H1 (cell line): ENCODE measurements around the gene SSC5D. TPM values are rescaled to one million over a fixed set of nuclear protein-coding genes. Genes with fewer than 3 reads are reported as not detected.

Experiments used
- BRCA1 ChIP-seq: IDR thresholded peaks from 2 replicates; pipeline ENCODE4 v1.6.1; 2012; ENCODE audit warnings: low read depth, low read length, improper control_type of control experiment
- EP300 ChIP-seq, 2 experiments: IDR thresholded peaks; 1 replicate in 1 of 2; 2 replicates in 1 of 2; pipeline ENCODE4 v1.6.1; 2011 to 2012; ENCODE audit warnings: low read depth in 2 of 2, low read length in 2 of 2, mild to moderate bottlenecking in 2 of 2, borderline replicate concordance in 1 of 2, inconsistent platforms in 1 of 2, moderate library complexity in 1 of 2
- FOSL1 ChIP-seq: IDR thresholded peaks from 2 replicates; pipeline ENCODE4 v1.6.1; 2011; ENCODE audit warnings: mild to moderate bottlenecking, low read depth, low read length, moderate library complexity; ENCODE audit not compliant: insufficient read depth
- GTF2F1 ChIP-seq: IDR thresholded peaks from 2 replicates; pipeline ENCODE4 v1.6.1; 2012; ENCODE audit warnings: low read depth, low read length, improper control_type of control experiment, borderline replicate concordance
- MAFK ChIP-seq: IDR thresholded peaks from 2 replicates; pipeline ENCODE4 v1.6.1; 2012; ENCODE audit warnings: low read depth, mild to moderate bottlenecking, improper control_type of control experiment, low read length
- SIN3A ChIP-seq, 2 experiments: IDR thresholded peaks in 1 of 2; conservative IDR thresholded peaks in 1 of 2; 2 replicates each; pipeline ENCODE4 v1.6.1; 2011 to 2012; ENCODE audit warnings: low read length in 2 of 2, improper control_type of control experiment in 1 of 2, low read depth in 1 of 2, mild to moderate bottlenecking in 1 of 2
- ZNF274 ChIP-seq: IDR thresholded peaks from 2 replicates; pipeline ENCODE4 v1.7.0; 2012; ENCODE audit warnings: low read length, borderline replicate concordance; ENCODE audit errors: extremely low read depth
- polyA plus RNA-seq, 7 experiments: library from polyadenylated mRNA; depleted of rRNA in 3 of 7; stranded (reverse) in 5 of 7; unstranded in 2 of 7; fragments of >200 nt in 5 of 7; fragments of 200-250 nt in 2 of 7; gene quantifications; 1 replicate in 5 of 7; 2 replicates in 1 of 7; 4 replicates in 1 of 7; pipeline versions ENCODE4 v1.2.1 to v1.2.3, GENCODE V29; 2011 to 2013; ENCODE audit warnings: missing spikeins in 2 of 7, mixed read lengths in 2 of 7
- total RNA-seq: library from RNA; stranded (reverse); fragmentation: NEBNext Ultra II Directional; extraction: Animal tissue kit (Norgen Biotek cat#: 25700); gene quantifications from 2 replicates; pipeline ENCODE4 v1.2.1, GENCODE V29; 2021
- TF ChIP-seq, protein P1 (sequence below): fragments of 300-600 bp; sonication (generic); IDR thresholded peaks from 2 replicates; pipeline ENCODE4 v1.7.1; 2012; ENCODE audit warnings: low read length, moderate library complexity, mild to moderate bottlenecking, inconsistent platforms; ENCODE audit not compliant: insufficient replicate concordance

The SSC5D gene
- total and polyA plus RNA-seq, 2 of the 8 experiments (the other 6 are each of a cell fraction or from before 2014, with no cell fraction given): 0.39 to 1.7 TPM

DNA sequence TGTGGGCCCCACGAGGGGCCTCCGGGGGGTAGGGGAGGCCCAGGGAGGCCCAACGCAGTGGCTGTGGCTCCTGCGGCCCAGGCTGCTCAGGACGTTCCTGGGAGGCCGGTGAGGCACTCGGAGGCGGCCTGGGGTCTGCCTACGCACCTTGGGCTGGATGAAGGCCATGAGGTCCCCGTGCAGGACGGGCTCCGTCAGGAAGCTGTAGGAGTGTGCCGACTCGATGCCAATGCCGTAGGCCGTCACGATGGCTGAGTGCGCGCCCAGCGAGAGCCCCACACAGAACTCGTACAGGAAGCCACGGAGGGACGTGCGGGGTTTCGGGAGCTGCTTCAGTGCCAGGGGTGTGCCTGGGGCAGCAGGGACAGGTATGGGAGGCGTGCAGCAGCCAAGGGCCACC is 42.8 kb downstream of the SSC5D start (continued):
- no peak for TF ChIP-seq EP300 (IDR thresholded peaks at IDR 0.05; ENCODE audit: borderline replicate concordance in 1 of 2, low read depth in 2 of 2, low read length in 2 of 2)
- TF ChIP-seq MAFK: no peak
- no peak for TF ChIP-seq FOSL1
- TF ChIP-seq SIN3A (conservative IDR thresholded peaks at IDR 0.05 in 1 of 2, IDR thresholded peaks at IDR 0.05 in 1 of 2; ENCODE audit: low read depth in 1 of 2, low read length in 2 of 2): no peak
- no peak for TF ChIP-seq ZNF274
- TF ChIP-seq, protein P1, sequence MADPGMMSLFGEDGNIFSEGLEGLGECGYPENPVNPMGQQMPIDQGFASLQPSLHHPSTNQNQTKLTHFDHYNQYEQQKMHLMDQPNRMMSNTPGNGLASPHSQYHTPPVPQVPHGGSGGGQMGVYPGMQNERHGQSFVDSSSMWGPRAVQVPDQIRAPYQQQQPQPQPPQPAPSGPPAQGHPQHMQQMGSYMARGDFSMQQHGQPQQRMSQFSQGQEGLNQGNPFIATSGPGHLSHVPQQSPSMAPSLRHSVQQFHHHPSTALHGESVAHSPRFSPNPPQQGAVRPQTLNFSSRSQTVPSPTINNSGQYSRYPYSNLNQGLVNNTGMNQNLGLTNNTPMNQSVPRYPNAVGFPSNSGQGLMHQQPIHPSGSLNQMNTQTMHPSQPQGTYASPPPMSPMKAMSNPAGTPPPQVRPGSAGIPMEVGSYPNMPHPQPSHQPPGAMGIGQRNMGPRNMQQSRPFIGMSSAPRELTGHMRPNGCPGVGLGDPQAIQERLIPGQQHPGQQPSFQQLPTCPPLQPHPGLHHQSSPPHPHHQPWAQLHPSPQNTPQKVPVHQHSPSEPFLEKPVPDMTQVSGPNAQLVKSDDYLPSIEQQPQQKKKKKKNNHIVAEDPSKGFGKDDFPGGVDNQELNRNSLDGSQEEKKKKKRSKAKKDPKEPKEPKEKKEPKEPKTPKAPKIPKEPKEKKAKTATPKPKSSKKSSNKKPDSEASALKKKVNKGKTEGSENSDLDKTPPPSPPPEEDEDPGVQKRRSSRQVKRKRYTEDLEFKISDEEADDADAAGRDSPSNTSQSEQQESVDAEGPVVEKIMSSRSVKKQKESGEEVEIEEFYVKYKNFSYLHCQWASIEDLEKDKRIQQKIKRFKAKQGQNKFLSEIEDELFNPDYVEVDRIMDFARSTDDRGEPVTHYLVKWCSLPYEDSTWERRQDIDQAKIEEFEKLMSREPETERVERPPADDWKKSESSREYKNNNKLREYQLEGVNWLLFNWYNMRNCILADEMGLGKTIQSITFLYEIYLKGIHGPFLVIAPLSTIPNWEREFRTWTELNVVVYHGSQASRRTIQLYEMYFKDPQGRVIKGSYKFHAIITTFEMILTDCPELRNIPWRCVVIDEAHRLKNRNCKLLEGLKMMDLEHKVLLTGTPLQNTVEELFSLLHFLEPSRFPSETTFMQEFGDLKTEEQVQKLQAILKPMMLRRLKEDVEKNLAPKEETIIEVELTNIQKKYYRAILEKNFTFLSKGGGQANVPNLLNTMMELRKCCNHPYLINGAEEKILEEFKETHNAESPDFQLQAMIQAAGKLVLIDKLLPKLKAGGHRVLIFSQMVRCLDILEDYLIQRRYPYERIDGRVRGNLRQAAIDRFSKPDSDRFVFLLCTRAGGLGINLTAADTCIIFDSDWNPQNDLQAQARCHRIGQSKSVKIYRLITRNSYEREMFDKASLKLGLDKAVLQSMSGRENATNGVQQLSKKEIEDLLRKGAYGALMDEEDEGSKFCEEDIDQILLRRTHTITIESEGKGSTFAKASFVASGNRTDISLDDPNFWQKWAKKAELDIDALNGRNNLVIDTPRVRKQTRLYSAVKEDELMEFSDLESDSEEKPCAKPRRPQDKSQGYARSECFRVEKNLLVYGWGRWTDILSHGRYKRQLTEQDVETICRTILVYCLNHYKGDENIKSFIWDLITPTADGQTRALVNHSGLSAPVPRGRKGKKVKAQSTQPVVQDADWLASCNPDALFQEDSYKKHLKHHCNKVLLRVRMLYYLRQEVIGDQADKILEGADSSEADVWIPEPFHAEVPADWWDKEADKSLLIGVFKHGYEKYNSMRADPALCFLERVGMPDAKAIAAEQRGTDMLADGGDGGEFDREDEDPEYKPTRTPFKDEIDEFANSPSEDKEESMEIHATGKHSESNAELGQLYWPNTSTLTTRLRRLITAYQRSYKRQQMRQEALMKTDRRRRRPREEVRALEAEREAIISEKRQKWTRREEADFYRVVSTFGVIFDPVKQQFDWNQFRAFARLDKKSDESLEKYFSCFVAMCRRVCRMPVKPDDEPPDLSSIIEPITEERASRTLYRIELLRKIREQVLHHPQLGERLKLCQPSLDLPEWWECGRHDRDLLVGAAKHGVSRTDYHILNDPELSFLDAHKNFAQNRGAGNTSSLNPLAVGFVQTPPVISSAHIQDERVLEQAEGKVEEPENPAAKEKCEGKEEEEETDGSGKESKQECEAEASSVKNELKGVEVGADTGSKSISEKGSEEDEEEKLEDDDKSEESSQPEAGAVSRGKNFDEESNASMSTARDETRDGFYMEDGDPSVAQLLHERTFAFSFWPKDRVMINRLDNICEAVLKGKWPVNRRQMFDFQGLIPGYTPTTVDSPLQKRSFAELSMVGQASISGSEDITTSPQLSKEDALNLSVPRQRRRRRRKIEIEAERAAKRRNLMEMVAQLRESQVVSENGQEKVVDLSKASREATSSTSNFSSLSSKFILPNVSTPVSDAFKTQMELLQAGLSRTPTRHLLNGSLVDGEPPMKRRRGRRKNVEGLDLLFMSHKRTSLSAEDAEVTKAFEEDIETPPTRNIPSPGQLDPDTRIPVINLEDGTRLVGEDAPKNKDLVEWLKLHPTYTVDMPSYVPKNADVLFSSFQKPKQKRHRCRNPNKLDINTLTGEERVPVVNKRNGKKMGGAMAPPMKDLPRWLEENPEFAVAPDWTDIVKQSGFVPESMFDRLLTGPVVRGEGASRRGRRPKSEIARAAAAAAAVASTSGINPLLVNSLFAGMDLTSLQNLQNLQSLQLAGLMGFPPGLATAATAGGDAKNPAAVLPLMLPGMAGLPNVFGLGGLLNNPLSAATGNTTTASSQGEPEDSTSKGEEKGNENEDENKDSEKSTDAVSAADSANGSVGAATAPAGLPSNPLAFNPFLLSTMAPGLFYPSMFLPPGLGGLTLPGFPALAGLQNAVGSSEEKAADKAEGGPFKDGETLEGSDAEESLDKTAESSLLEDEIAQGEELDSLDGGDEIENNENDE: no peak
- no peak for TF ChIP-seq GTF2F1
- TF ChIP-seq BRCA1: no peak
